Esophagus muscularis mucosa (tissue), 4 donors: ENCODE results near the gene GPR37L1. TPM values are rescaled to one million over a fixed set of nuclear protein-coding genes. Genes with fewer than 3 reads are reported as not detected.
"Not testable (repeated sequence)": the region's sequence is repeated elsewhere in the genome, so short reads cannot be mapped to it uniquely, and the experiment has no call there.

ENCODE experiments used
- DNase-seq: peaks from one replicate; pipeline ENCODE4 v3.0.0-alpha.2; 2017; ENCODE audit errors: extremely low spot score
- H3K27ac ChIP-seq, 4 donors: fragments of 200-600 bp; sonication (generic); replicated peaks in 1 of 4; 1 replicate in 3 of 4; 2 replicates in 1 of 4; pipeline ENCODE4 v1.5.1; 2016 to 2019; ENCODE audit warnings: mild to moderate bottlenecking in 1 of 4
- H3K27me3 ChIP-seq, 4 donors: fragments of 200-600 bp; sonication (generic); one replicate each; pipeline versions ENCODE4 v1.5.1 to v1.6.0; 2016 to 2019
- H3K36me3 ChIP-seq, 4 donors: fragments of 200-600 bp; sonication (generic); one replicate each; pipeline ENCODE4 v1.5.1; 2016 to 2019
- H3K4me1 ChIP-seq, 4 donors: fragments of 200-600 bp; sonication (generic); one replicate each; pipeline ENCODE4 v1.5.1; 2016 to 2019
- H3K4me3 ChIP-seq, 4 donors: fragments of 200-600 bp; sonication (generic); 1 replicate in 2 of 4; 2 replicates in 2 of 4; pipeline ENCODE4 v1.5.1; 2016 to 2019; ENCODE audit warnings: mild to moderate bottlenecking in 4 of 4, moderate library complexity in 1 of 4
- H3K9me3 ChIP-seq, 4 donors: fragments of 200-600 bp; sonication (generic); 1 replicate in 3 of 4; 2 replicates in 1 of 4; pipeline ENCODE4 v1.5.1; 2016 to 2019
- EP300 ChIP-seq: sonication (generic); formaldehyde crosslinking; IDR thresholded peaks from one replicate; pipeline ENCODE4 v1.6.1; 2017; ENCODE audit warnings: antibody characterized with exemption
- POLR2A ChIP-seq: fragments of 450-650 bp; IDR thresholded peaks from one replicate; pipeline ENCODE4 v1.6.1; 2017; ENCODE audit warnings: antibody characterized with exemption, moderate library complexity, mild to moderate bottlenecking, low read depth
- POLR2AphosphoS5 ChIP-seq, 2 donors: sonication (generic); formaldehyde crosslinking; IDR thresholded peaks; one replicate each; pipeline ENCODE4 v1.6.1; 2017; ENCODE audit warnings: antibody characterized with exemption in 2 of 2
- WGBS: methylation state at CpG from one replicate; pipeline ENCODE4 v1.1.5; 2018; 5-methylcytosine and 5-hydroxymethylcytosine counted together
- intact Hi-C: fragments of 100-400 bp; cut with DNase I; formaldehyde crosslinking; loops from one replicate; pipeline ENCODE4 v1.15.1; 2023
- total RNA-seq, 4 donors: library from RNA; depleted of rRNA; stranded (reverse); fragments of >200 nt; gene quantifications; one replicate each; pipeline versions ENCODE4 v1.1.0 to v1.2.1, GENCODE V29; 2016
- TF ChIP-seq, protein P1 (sequence below), 3 experiments: fragments of 200-600 bp in 2 of 3; fragments of 450-650 bp in 1 of 3; sonication (generic) in 2 of 3; IDR thresholded peaks; one replicate each; pipeline ENCODE4 v1.5.1; 2017 to 2019; ENCODE audit warnings: antibody characterized with exemption in 3 of 3, mild to moderate bottlenecking in 2 of 3, moderate library complexity in 1 of 3

Gene GPR37L1
- total RNA-seq, 4 donors from 2014 or later: 0.17 to 0.69 (median 0.58) TPM; not detected in 1

- no peaks in the 10 kb centered on the region for H3K9me3 ChIP-seq
Measured at GRCh38 chr1:202172015-202172355, 49.3 kb downstream of the GPR37L1 start.

DNA sequence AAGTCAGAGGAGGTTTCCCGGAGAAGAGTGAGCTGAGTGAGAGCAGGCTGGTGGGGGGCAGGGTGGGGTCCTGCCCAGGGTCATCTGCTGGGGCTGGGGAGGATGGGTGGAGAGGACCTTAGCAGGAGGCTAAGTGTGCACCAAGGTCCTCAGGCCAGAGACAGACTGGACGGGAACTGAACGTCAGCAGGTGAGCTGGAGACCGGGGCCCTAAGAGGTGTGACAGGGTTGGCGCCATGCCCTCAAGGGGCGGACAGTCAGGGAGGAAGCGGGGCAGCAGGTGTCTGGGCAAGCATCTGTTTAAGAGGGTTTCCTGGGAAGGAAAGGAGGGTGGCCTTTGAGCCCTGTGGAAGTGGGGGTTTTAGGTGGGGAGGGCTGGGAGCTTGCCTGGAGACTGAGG, 51.3 kb downstream of the GPR37L1 start:
- no peak for DNase-seq
- no peaks in the 10 kb centered on the region for H3K36me3 ChIP-seq
- no peak overlapping the region for H3K27ac ChIP-seq
- intact Hi-C loops: no loop called here
- H3K4me3 ChIP-seq: no peak overlapping the region
- H3K9me3 ChIP-seq: no peaks in the 10 kb centered on the region
- no peaks in the 10 kb centered on the region for H3K4me1 ChIP-seq
- WGBS: 82% methylated on average over 7 of the region's 7 CpGs
- no peak for TF ChIP-seq POLR2AphosphoS5 (IDR thresholded peaks at IDR 0.05)
- no peak for TF ChIP-seq POLR2A
- TF ChIP-seq, protein P1, sequence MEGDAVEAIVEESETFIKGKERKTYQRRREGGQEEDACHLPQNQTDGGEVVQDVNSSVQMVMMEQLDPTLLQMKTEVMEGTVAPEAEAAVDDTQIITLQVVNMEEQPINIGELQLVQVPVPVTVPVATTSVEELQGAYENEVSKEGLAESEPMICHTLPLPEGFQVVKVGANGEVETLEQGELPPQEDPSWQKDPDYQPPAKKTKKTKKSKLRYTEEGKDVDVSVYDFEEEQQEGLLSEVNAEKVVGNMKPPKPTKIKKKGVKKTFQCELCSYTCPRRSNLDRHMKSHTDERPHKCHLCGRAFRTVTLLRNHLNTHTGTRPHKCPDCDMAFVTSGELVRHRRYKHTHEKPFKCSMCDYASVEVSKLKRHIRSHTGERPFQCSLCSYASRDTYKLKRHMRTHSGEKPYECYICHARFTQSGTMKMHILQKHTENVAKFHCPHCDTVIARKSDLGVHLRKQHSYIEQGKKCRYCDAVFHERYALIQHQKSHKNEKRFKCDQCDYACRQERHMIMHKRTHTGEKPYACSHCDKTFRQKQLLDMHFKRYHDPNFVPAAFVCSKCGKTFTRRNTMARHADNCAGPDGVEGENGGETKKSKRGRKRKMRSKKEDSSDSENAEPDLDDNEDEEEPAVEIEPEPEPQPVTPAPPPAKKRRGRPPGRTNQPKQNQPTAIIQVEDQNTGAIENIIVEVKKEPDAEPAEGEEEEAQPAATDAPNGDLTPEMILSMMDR (IDR thresholded peaks at IDR 0.05): no peak
- no peak for TF ChIP-seq EP300
- H3K27me3 ChIP-seq: peaks cover 0 to 7% (median 0%) of the 10 kb centered on the region in 4 donors

More at GRCh38 chr1:202172015-202172355, 49.3 kb downstream of the GPR37L1 start:
- WGBS: no CpG with 5 or more reads among the region's 5 CpGs
- no peak for TF ChIP-seq POLR2A
- no peak for TF ChIP-seq POLR2AphosphoS5 (IDR thresholded peaks at IDR 0.05)
- TF ChIP-seq, protein P1 (IDR thresholded peaks at IDR 0.05): no peak
- no peak for TF ChIP-seq EP300
- no peak overlapping the region for H3K27ac ChIP-seq
- H3K27me3 ChIP-seq: no peaks in the 10 kb centered on the region
- peaks cover 0 to 11% (median 6%) of the 10 kb centered on the region in 4 donors for H3K4me1 ChIP-seq
- intact Hi-C loops: no loop called here
- H3K4me3 ChIP-seq: no peak overlapping the region
- no peak for DNase-seq
- H3K36me3 ChIP-seq: no peaks in the 10 kb centered on the region

GRCh38 chr1:202176949-202177927, 54.5 kb downstream of the GPR37L1 start:
- H3K4me3 ChIP-seq: no peak overlapping the region
- DNase-seq: no peak
- H3K27me3 ChIP-seq: peaks cover 0 to 19% (median 2%) of the 10 kb centered on the region in 4 donors
- TF ChIP-seq EP300 (no peak), POLR2A (no peak), POLR2AphosphoS5 (IDR thresholded peaks at IDR 0.05) (no peak)
- TF ChIP-seq, protein P1 (IDR thresholded peaks at IDR 0.05): no peak
- no peaks in the 10 kb centered on the region for H3K36me3 ChIP-seq
- intact Hi-C loops: no loop called here
- no peaks in the 10 kb centered on the region for H3K4me1 ChIP-seq
- H3K27ac ChIP-seq: no peak overlapping the region
- WGBS: 90% methylated on average over 27 of the region's 29 CpGs
- no peaks in the 10 kb centered on the region for H3K9me3 ChIP-seq

DNA sequence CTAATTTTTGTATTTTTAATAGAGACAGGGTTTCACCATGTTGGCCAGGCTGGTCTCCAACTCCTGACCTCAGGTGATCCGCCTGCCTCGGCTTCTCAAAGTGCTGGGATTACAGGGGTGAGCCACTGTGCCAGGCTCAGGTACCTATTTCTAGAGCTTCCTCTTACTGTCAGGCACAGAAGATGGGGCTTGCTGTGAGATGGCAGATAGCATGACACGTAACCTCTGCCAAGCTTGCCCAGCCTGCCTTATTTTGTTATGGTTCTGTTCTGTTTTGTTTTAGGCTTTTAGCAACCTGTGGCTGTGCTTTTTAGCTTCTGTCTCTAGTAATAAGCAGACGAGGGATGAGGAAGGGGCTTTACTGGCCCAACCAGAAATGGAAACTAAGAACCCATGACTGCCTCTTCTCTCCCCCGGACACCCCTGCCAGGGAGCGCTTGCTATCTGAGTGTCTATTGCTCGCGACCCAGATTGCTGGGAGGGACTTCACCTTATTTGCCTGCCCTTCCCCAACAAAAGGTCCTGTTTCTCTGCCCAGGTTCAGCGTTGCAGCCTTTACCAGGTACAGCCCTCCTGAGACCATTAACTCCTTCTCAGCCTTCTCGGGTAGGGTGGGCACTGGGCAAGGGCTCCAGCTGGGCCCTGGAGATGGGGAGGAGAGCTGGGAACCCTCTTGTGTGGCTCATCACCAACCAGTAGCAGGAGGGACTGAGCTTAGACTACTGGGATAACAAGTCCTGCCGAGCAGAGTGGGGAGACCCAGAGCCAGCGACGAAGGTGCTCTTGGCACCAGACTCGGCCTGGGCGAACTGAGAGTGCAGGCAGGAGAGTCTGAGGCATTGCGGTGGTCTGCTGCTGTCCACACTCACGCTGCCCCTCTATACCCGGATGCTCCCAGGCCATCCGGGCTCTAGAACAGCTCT, 57.4 kb downstream of the GPR37L1 start:
- 76% methylated on average over 14 of the region's 19 CpGs for WGBS
- Histone ChIP-seq H3K4me1 (peaks cover 0 to 7% (median 6%) of the 10 kb centered on the region in 4 donors), H3K27me3 (peaks cover 0 to 44% (median 2%) of the 10 kb centered on the region in 4 donors), H3K9me3 (no peaks in the 10 kb centered on the region), H3K36me3 (no peaks in the 10 kb centered on the region), H3K27ac (no peak overlapping the region), H3K4me3 (no peak overlapping the region)
- intact Hi-C loops: no loop called here
- no peak for DNase-seq
- TF ChIP-seq, protein P1 (IDR thresholded peaks at IDR 0.05): no peak
- no peak for TF ChIP-seq POLR2AphosphoS5 (IDR thresholded peaks at IDR 0.05)
- TF ChIP-seq EP300: no peak

DNA sequence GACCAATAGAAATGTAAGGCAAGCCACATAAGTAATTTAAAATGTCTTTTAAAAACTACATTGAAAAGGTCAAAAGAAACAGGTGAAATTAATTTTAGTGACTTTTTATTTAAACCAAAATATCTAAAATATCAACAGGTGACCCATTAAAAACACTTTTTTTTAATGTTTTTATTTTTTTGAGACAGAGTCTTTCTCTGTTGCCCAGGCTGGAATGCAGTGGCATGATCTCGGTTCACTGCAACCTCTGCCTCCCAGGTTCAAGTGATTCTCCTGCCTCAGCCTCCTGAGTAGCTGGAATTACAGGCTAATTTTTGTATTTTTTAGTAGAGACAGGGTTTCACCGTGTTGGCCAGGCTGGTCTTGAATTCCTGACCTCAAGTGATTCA, 58.0 kb downstream of the GPR37L1 start:
- H3K27ac ChIP-seq, DNase-seq, H3K4me3 ChIP-seq, intact Hi-C loops, H3K4me1 ChIP-seq, H3K36me3 ChIP-seq, H3K9me3 ChIP-seq: not testable (repeated sequence)
- WGBS: 79% methylated on average over 2 of the region's 2 CpGs
- H3K27me3 ChIP-seq: peaks cover 0 to 51% (median 2%) of the 10 kb centered on the region in 4 donors
